Measurements from ENCODE around the gene DCBLD1. TPM values are rescaled to one million over a fixed set of nuclear protein-coding genes. Genes with fewer than 3 reads are reported as not detected.

DCBLD1 gene
- total and polyA plus RNA-seq, 2 of the 13 experiments (the other 11 are each of a cell fraction or from before 2014, with no cell fraction given): 23.2 to 41.5 TPM

- TF ChIP-seq ZMYM3 (CRISPR knock-in tag; IDR thresholded peaks at IDR 0.05) (peak; percentile 71; the same call in 1 of the 2 replicates), SP1 (IDR thresholded peaks at IDR 0.05) (no peak), SP1 (CRISPR knock-in tag; IDR thresholded peaks at IDR 0.05) (0 out of 2 replicates have a peak, but pooled peaks have one; percentile 58), ONECUT2 (CRISPR knock-in tag; IDR thresholded peaks at IDR 0.05) (peak; percentile 52; the same call in 1 of the 2 replicates), NR2F2 (IDR thresholded peaks at IDR 0.05; ENCODE audit: borderline replicate concordance, low read depth) (no peak; the same call in 1 of the 2 replicates), KLF6 (CRISPR knock-in tag; IDR thresholded peaks at IDR 0.05) (0 out of 2 replicates have a peak, but pooled peaks have one; percentile 40), ZNF407 (CRISPR knock-in tag; IDR thresholded peaks at IDR 0.05; ENCODE audit: not compliant biosample characterization) (no peak), MXD3 (CRISPR knock-in tag; IDR thresholded peaks at IDR 0.05) (peak; percentile 78; the same call in 1 of the 2 replicates), ADNP (CRISPR knock-in tag; IDR thresholded peaks at IDR 0.05) (no peak), KLF13 (CRISPR knock-in tag; IDR thresholded peaks at IDR 0.05) (no peak), KLF15 (CRISPR knock-in tag; IDR thresholded peaks at IDR 0.05; ENCODE audit: borderline replicate concordance) (no peak), DNMT1 (CRISPR knock-in tag; IDR thresholded peaks at IDR 0.05) (no peak), SMARCC2 (IDR thresholded peaks at IDR 0.05) (no peak), TEAD2 (CRISPR knock-in tag; IDR thresholded peaks at IDR 0.05) (no peak), RCOR2 (CRISPR knock-in tag; IDR thresholded peaks at IDR 0.05) (peak; percentile 77; the same call in 1 of the 2 replicates), NFAT5 (CRISPR knock-in tag; IDR thresholded peaks at IDR 0.05) (0 out of 2 replicates have a peak, but pooled peaks have one; percentile 68), ZNF790 (CRISPR knock-in tag; IDR thresholded peaks at IDR 0.05; ENCODE audit: borderline replicate concordance) (no peak)
Measured at GRCh38 chr6:117481278-117481925, 1.1 kb upstream of the DCBLD1 start (continued).
